HEK293 (cell line): Measurements from ENCODE around the gene OSCP1.
A peak's percentile ranks its signal among the peaks of the same experiment; 100 is the strongest.

Source experiments
- CTCF ChIA-PET: fragments of 350-600 bp; formaldehyde crosslinking; extraction: SDS; loops from one replicate; lab custom pipeline; 2021; ENCODE audit warnings: antibody characterized with exemption; lab: Yijun Ruan, JAX
- POLR2A ChIA-PET: fragments of 300-600 bp; formaldehyde crosslinking; extraction: SDS; loops from one replicate; lab custom pipeline; 2020; ENCODE audit warnings: antibody characterized with exemption, inconsistent platforms; lab: Yijun Ruan, JAX
- H3K27ac ChIP-seq: fragments of 200-500 bp; sonication (Bioruptor generic); 2 replicates; pipeline ENCODE4 v1.5.1; 2014; ENCODE audit warnings: low read depth, low read length, control low read depth, inconsistent platforms; ENCODE audit errors: extremely low read depth
- H3K36me3 ChIP-seq, 2 experiments: fragments of 200-500 bp in 1 of 2; sonication (Bioruptor generic) in 1 of 2; 1 replicate in 1 of 2; 2 replicates in 1 of 2; pipeline ENCODE4 v1.5.1; 2014 to 2017; ENCODE audit warnings: inconsistent platforms in 2 of 2, low read length in 2 of 2; ENCODE audit not compliant: control insufficient read depth in 2 of 2, insufficient read depth in 1 of 2
- H3K4me1 ChIP-seq: fragments of 200-500 bp; sonication (Bioruptor generic); 2 replicates; pipeline ENCODE4 v1.5.1; 2014; ENCODE audit warnings: mild to moderate bottlenecking, low read length, inconsistent platforms; ENCODE audit not compliant: control insufficient read depth, insufficient read depth
- H3K4me3 ChIP-seq: 2 replicates; pipeline ENCODE4 v1.5.1; 2011; ENCODE audit warnings: low read depth, mild to moderate bottlenecking, control low read depth, low read length, moderate library complexity
- H3K9me3 ChIP-seq: fragments of 200-500 bp; sonication (Bioruptor generic); 2 replicates; pipeline ENCODE4 v1.5.1; 2014; ENCODE audit warnings: low read depth, low read length, inconsistent platforms; ENCODE audit not compliant: control insufficient read depth, insufficient read depth
- KLF10 ChIP-seq: fragments of 450-650 bp; IDR thresholded peaks from 2 replicates; pipeline ENCODE4 v1.5.1; 2018; ENCODE audit warnings: missing biosample characterization, mild to moderate bottlenecking, missing genetic modification characterization
- KLF8 ChIP-seq: fragments of 450-650 bp; formaldehyde crosslinking; IDR thresholded peaks from 2 replicates; pipeline ENCODE4 v1.5.1; 2016; ENCODE audit warnings: missing biosample characterization, missing genetic modification characterization
- MYNN ChIP-seq: fragments of 450-650 bp; formaldehyde crosslinking; IDR thresholded peaks from 2 replicates; pipeline ENCODE4 v1.5.1; 2016; ENCODE audit warnings: missing biosample characterization, missing genetic modification characterization, borderline replicate concordance
- PRDM10 ChIP-seq: fragments of 450-650 bp; formaldehyde crosslinking; IDR thresholded peaks from 2 replicates; pipeline ENCODE4 v1.5.1; 2016; ENCODE audit warnings: missing biosample characterization, missing genetic modification characterization
- RBAK ChIP-seq: fragments of 450-650 bp; formaldehyde crosslinking; IDR thresholded peaks from 2 replicates; pipeline ENCODE4 v1.5.1; 2016; ENCODE audit warnings: missing biosample characterization, missing genetic modification characterization
- SCRT1 ChIP-seq: fragments of 450-650 bp; formaldehyde crosslinking; IDR thresholded peaks from 2 replicates; pipeline ENCODE4 v1.5.1; 2016; ENCODE audit warnings: missing biosample characterization, missing genetic modification characterization, borderline replicate concordance
- SP3 ChIP-seq: fragments of 450-650 bp; formaldehyde crosslinking; IDR thresholded peaks from 2 replicates; pipeline ENCODE4 v1.5.1; 2016; ENCODE audit warnings: missing biosample characterization, missing genetic modification characterization
- TRIM28 ChIP-seq: IDR thresholded peaks from 2 replicates; pipeline ENCODE4 v1.6.1; 2011; ENCODE audit warnings: low read length, control low read depth, borderline replicate concordance
- WT1 ChIP-seq: fragments of 450-650 bp; formaldehyde crosslinking; IDR thresholded peaks from 2 replicates; pipeline ENCODE4 v1.5.1; 2016; ENCODE audit warnings: missing biosample characterization, missing genetic modification characterization
- ZBTB1 ChIP-seq: fragments of 450-650 bp; formaldehyde crosslinking; IDR thresholded peaks from 2 replicates; pipeline ENCODE4 v1.5.1; 2016; ENCODE audit warnings: missing biosample characterization, missing genetic modification characterization
- ZEB2 ChIP-seq: fragments of 450-650 bp; formaldehyde crosslinking; IDR thresholded peaks from 2 replicates; pipeline ENCODE4 v1.5.1; 2016; ENCODE audit warnings: missing biosample characterization, missing genetic modification characterization
- ZFP69B ChIP-seq: fragments of 450-650 bp; formaldehyde crosslinking; IDR thresholded peaks from 2 replicates; pipeline ENCODE4 v1.5.1; 2016; ENCODE audit warnings: missing biosample characterization, missing genetic modification characterization
- ZNF132 ChIP-seq: fragments of 450-650 bp; formaldehyde crosslinking; IDR thresholded peaks from 2 replicates; pipeline ENCODE4 v1.5.1; 2017; ENCODE audit warnings: missing biosample characterization, missing genetic modification characterization, borderline replicate concordance
- ZNF174 ChIP-seq: fragments of 450-650 bp; formaldehyde crosslinking; IDR thresholded peaks from 2 replicates; pipeline ENCODE4 v1.5.0; 2017; ENCODE audit warnings: missing biosample characterization, mild to moderate bottlenecking, missing genetic modification characterization
- ZNF2 ChIP-seq: fragments of 450-650 bp; formaldehyde crosslinking; IDR thresholded peaks from 2 replicates; pipeline ENCODE4 v1.5.1; 2016; ENCODE audit warnings: missing biosample characterization, missing genetic modification characterization
- ZNF24 ChIP-seq: fragments of 450-650 bp; formaldehyde crosslinking; IDR thresholded peaks from 2 replicates; pipeline ENCODE4 v1.5.1; 2016; ENCODE audit warnings: missing biosample characterization, missing genetic modification characterization
- ZNF335 ChIP-seq: fragments of 450-650 bp; formaldehyde crosslinking; conservative IDR thresholded peaks from 2 replicates; pipeline ENCODE4 v1.5.1; 2016; ENCODE audit warnings: missing biosample characterization, missing genetic modification characterization
- ZNF350 ChIP-seq: fragments of 450-650 bp; formaldehyde crosslinking; IDR thresholded peaks from 2 replicates; pipeline ENCODE4 v1.5.0; 2017; ENCODE audit warnings: missing biosample characterization, mild to moderate bottlenecking, missing genetic modification characterization
- ZNF354C ChIP-seq: fragments of 450-650 bp; formaldehyde crosslinking; IDR thresholded peaks from 2 replicates; pipeline ENCODE4 v1.5.1; 2016; ENCODE audit warnings: missing biosample characterization, missing genetic modification characterization, low read depth, borderline replicate concordance
- ZNF473 ChIP-seq: fragments of 450-650 bp; formaldehyde crosslinking; IDR thresholded peaks from 2 replicates; pipeline ENCODE4 v1.5.1; 2017; ENCODE audit warnings: missing biosample characterization, missing genetic modification characterization
- ZNF501 ChIP-seq: fragments of 450-650 bp; formaldehyde crosslinking; IDR thresholded peaks from 2 replicates; pipeline ENCODE4 v1.5.1; 2016; ENCODE audit warnings: missing biosample characterization, missing genetic modification characterization
- ZNF530 ChIP-seq: fragments of 450-650 bp; formaldehyde crosslinking; IDR thresholded peaks from 2 replicates; pipeline ENCODE4 v1.5.1; 2016; ENCODE audit warnings: low read depth, missing biosample characterization, missing genetic modification characterization
- ZNF660 ChIP-seq: fragments of 450-650 bp; IDR thresholded peaks from 2 replicates; pipeline ENCODE4 v1.5.1; 2018; ENCODE audit warnings: missing biosample characterization, mild to moderate bottlenecking, missing genetic modification characterization
- ZNF785 ChIP-seq: fragments of 450-650 bp; formaldehyde crosslinking; IDR thresholded peaks from 2 replicates; pipeline ENCODE4 v1.5.1; 2016; ENCODE audit warnings: missing biosample characterization, missing genetic modification characterization
- ZNF792 ChIP-seq: fragments of 450-650 bp; formaldehyde crosslinking; IDR thresholded peaks from 2 replicates; pipeline ENCODE4 v1.5.1; 2016; ENCODE audit warnings: missing biosample characterization, missing genetic modification characterization
- ZSCAN23 ChIP-seq: fragments of 450-650 bp; formaldehyde crosslinking; IDR thresholded peaks from 2 replicates; pipeline ENCODE4 v1.5.1; 2016; ENCODE audit warnings: missing biosample characterization, missing genetic modification characterization
- TF ChIP-seq, protein P1 (sequence below): fragments of 450-650 bp; formaldehyde crosslinking; IDR thresholded peaks from 2 replicates; pipeline ENCODE4 v1.5.1; 2016; ENCODE audit warnings: missing biosample characterization, missing genetic modification characterization
- TF ChIP-seq, protein P2 (sequence below): fragments of 450-650 bp; formaldehyde crosslinking; IDR thresholded peaks from 2 replicates; pipeline ENCODE4 v1.5.1; 2016; ENCODE audit warnings: missing biosample characterization, missing genetic modification characterization

The OSCP1 gene

GRCh38 chr1:36372617-36373016, 77.6 kb downstream of the OSCP1 start:
- Histone ChIP-seq H3K4me1 (peaks cover 18% of the 10 kb centered on the region), H3K9me3 (no peaks in the 10 kb centered on the region), H3K27ac (peak overlapping the region; percentile 54; the same call in 1 of the 2 replicates), H3K36me3 (peaks cover 0 to 9% of the 10 kb centered on the region in 2 experiments; a peak in 2 of 3 replicates), H3K4me3 (no peak overlapping the region)
- ChIA-PET POLR2A (interaction anchor here (0.6 kb wide), 1 partner anchor 582 kb away, joined by 4 read pairs; no protein-coding TSS in a partner anchor), CTCF (interaction anchor here (0.7 kb wide), 1 partner anchor 21 kb away, joined by 5 read pairs; no protein-coding TSS in a partner anchor)
- TF ChIP-seq ZNF350 (tag by site-specific recombination) (no peak), ZNF530 (no peak), ZNF174 (no peak), MYNN (tag by site-specific recombination) (no peak), RBAK (tag by site-specific recombination) (no peak), ZNF792 (tag by site-specific recombination) (no peak)

- ChIA-PET POLR2A (interaction anchor here (1.4 to 2.6 kb wide), 2 partner anchors 15 to 17 kb away, joined by 5 to 11 read pairs; no protein-coding TSS in a partner anchor), CTCF (interaction anchor here (0.5 to 3.8 kb wide), 34 partner anchors 9 to 632 kb away, joined by 3 to 23 read pairs (median 4); partner anchors contain the start of genes EVA1B, STK40 and TRAPPC3)
- peaks cover 0 to 22% of the 10 kb centered on the region in 2 experiments; a peak in 2 of 3 replicates for H3K36me3 ChIP-seq
- H3K9me3 ChIP-seq: no peaks in the 10 kb centered on the region
- no peak overlapping the region for H3K27ac ChIP-seq
- peaks cover 12% of the 10 kb centered on the region for H3K4me1 ChIP-seq
- H3K4me3 ChIP-seq: no peak overlapping the region
- TF ChIP-seq ZNF354C (tag by site-specific recombination) (no peak), ZEB2 (tag by site-specific recombination) (no peak), WT1 (tag by site-specific recombination) (no peak), SCRT1 (tag by site-specific recombination) (no peak), TRIM28 (no peak), ZNF660 (tag by site-specific recombination) (peak; percentile 53; the same call in 1 of the 2 replicates), PRDM10 (tag by site-specific recombination) (0 out of 2 replicates have a peak, but pooled peaks have one; percentile 24), ZNF785 (tag by site-specific recombination) (no peak), ZNF132 (tag by site-specific recombination) (no peak), KLF8 (tag by site-specific recombination) (no peak), ZNF24 (tag by site-specific recombination) (no peak), SP3 (tag by site-specific recombination) (no peak), ZNF473 (tag by site-specific recombination) (no peak), ZFP69B (tag by site-specific recombination) (peak; percentile 90), KLF10 (tag by site-specific recombination) (no peak), ZBTB1 (no peak), ZNF335 (tag by site-specific recombination) (no peak), ZSCAN23 (tag by site-specific recombination) (no peak), ZNF501 (tag by site-specific recombination) (no peak), ZNF2 (peak; percentile 31; the same call in 1 of the 2 replicates)
- TF ChIP-seq, protein P1, sequence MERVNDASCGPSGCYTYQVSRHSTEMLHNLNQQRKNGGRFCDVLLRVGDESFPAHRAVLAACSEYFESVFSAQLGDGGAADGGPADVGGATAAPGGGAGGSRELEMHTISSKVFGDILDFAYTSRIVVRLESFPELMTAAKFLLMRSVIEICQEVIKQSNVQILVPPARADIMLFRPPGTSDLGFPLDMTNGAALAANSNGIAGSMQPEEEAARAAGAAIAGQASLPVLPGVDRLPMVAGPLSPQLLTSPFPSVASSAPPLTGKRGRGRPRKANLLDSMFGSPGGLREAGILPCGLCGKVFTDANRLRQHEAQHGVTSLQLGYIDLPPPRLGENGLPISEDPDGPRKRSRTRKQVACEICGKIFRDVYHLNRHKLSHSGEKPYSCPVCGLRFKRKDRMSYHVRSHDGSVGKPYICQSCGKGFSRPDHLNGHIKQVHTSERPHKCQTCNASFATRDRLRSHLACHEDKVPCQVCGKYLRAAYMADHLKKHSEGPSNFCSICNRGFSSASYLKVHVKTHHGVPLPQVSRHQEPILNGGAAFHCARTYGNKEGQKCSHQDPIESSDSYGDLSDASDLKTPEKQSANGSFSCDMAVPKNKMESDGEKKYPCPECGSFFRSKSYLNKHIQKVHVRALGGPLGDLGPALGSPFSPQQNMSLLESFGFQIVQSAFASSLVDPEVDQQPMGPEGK (tag by site-specific recombination): peak; percentile 45; the same call in 1 of the 2 replicates
- TF ChIP-seq, protein P2, sequence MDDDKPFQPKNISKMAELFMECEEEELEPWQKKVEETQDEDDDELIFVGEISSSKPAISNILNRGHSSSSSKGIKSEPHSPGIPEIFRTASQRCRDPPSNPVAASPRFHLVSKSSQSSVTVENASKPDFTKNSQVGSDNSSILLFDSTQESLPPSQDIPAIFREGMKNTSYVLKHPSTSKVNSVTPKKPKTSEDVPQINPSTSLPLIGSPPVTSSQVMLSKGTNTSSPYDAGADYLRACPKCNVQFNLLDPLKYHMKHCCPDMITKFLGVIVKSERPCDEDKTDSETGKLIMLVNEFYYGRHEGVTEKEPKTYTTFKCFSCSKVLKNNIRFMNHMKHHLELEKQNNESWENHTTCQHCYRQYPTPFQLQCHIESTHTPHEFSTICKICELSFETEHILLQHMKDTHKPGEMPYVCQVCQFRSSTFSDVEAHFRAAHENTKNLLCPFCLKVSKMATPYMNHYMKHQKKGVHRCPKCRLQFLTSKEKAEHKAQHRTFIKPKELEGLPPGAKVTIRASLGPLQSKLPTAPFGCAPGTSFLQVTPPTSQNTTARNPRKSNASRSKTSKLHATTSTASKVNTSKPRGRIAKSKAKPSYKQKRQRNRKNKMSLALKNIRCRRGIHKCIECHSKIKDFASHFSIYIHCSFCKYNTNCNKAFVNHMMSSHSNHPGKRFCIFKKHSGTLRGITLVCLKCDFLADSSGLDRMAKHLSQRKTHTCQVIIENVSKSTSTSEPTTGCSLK (tag by site-specific recombination): no peak
Measured at GRCh38 chr1:36369061-36369861, 81.0 kb downstream of the OSCP1 start.
